ENCODE measurements around the gene STRBP.

Gene STRBP

DNA sequence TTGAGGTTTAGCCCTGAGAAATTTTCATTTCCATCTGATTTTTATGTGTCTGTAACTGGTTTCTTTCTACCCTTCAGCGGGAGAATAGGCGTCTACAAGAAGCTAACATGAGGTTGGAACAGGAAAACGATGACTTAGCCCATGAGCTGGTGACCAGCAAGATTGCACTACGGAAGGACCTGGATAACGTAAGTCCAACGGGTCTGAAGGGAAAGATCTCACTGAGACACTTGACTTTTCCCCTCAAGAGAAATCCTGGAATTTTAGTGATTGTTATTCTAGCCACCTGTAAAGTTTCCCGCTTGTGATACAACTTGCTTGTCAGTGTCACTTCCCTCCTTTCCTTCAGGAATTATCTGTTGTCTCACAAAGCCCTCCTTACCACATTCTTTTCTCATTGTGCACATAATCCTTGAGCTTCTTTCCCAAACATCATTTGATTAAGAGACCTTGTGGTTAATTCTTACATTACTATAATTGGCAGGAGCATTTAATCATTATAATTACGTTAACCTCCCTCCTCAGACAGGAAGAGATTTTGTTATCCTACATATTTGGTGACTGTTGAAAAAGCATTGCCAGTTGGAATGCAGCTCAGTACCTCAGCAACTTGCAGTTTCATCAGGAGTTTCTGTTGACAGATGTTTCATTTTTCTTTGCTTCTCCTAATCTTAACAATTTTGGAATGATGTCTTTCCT lies 178.0 kb downstream of the STRBP start:
- Histone ChIP-seq H3K79me2 (ENCODE audit: low read length) (no peaks in the 10 kb centered on the region), H3K9me2 (replicated peaks; ENCODE audit: insufficient read depth, low read length) (no peaks in the 10 kb centered on the region), H4K20me1 (ENCODE audit: insufficient read depth, low read length) (no peaks in the 10 kb centered on the region), H3K9me3 (replicated peaks; ENCODE audit: insufficient read depth, low read length) (no peaks in the 10 kb centered on the region), H2AFZ (ENCODE audit: low read length) (no peak overlapping the region), H3K4me1 (ENCODE audit: low read length) (peaks cover 23% of the 10 kb centered on the region), H3K27me3 (replicated peaks; ENCODE audit: insufficient read depth, low read length) (no peaks in the 10 kb centered on the region), H3K36me3 (replicated peaks; ENCODE audit: insufficient read depth, low read length) (no peaks in the 10 kb centered on the region), H3K9ac (ENCODE audit: low read length) (no peak overlapping the region), H3K4me2 (ENCODE audit: low read depth, low read length) (no peak overlapping the region), H3F3A (ENCODE audit: insufficient read depth, low read length) (peaks cover 11% of the 10 kb centered on the region), H3K27ac (ENCODE audit: low read length) (no peak overlapping the region), H3K4me3 (ENCODE audit: low read length) (no peak overlapping the region)
- no peak for DNase-seq
- TF ChIP-seq EZH2phosphoT487 (IDR thresholded peaks at IDR 0.05; ENCODE audit: low read length) (no peak), EZH2 (optimal IDR thresholded peaks at IDR 0.05; ENCODE audit: low read depth, low read length) (no peak)
- TF ChIP-seq, protein P1, sequence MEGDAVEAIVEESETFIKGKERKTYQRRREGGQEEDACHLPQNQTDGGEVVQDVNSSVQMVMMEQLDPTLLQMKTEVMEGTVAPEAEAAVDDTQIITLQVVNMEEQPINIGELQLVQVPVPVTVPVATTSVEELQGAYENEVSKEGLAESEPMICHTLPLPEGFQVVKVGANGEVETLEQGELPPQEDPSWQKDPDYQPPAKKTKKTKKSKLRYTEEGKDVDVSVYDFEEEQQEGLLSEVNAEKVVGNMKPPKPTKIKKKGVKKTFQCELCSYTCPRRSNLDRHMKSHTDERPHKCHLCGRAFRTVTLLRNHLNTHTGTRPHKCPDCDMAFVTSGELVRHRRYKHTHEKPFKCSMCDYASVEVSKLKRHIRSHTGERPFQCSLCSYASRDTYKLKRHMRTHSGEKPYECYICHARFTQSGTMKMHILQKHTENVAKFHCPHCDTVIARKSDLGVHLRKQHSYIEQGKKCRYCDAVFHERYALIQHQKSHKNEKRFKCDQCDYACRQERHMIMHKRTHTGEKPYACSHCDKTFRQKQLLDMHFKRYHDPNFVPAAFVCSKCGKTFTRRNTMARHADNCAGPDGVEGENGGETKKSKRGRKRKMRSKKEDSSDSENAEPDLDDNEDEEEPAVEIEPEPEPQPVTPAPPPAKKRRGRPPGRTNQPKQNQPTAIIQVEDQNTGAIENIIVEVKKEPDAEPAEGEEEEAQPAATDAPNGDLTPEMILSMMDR (IDR thresholded peaks at IDR 0.05; ENCODE audit: low read length) = no peak

DNA sequence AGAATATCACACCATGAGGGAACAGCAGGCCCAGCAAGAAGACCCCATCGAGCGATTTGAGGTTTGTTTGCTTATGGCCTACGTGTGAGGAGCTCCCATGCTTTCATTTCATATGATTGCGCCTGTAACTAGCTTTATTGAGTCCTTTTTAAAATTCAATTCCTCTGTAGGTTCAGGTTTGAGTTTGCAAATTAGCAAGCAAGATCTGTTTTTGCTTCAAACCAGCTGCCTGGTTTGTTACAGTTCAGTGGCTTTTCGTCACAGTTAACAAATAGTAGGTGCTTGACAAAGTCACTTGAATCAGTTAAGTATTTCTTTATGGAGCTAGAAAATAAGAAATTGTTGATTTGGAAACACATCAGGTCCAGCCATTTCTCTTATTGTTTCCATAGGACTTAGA lies 178.6 kb downstream of the STRBP start:
- Histone ChIP-seq H3F3A (ENCODE audit: insufficient read depth, low read length) (peaks cover 11% of the 10 kb centered on the region), H3K9ac (ENCODE audit: low read length) (no peak overlapping the region), H3K4me3 (ENCODE audit: low read length) (no peak overlapping the region), H3K9me2 (replicated peaks; ENCODE audit: insufficient read depth, low read length) (no peaks in the 10 kb centered on the region), H3K79me2 (ENCODE audit: low read length) (no peaks in the 10 kb centered on the region), H2AFZ (ENCODE audit: low read length) (no peak overlapping the region), H3K27me3 (replicated peaks; ENCODE audit: insufficient read depth, low read length) (no peaks in the 10 kb centered on the region), H3K4me1 (ENCODE audit: low read length) (peaks cover 20% of the 10 kb centered on the region), H3K36me3 (replicated peaks; ENCODE audit: insufficient read depth, low read length) (no peaks in the 10 kb centered on the region), H3K27ac (ENCODE audit: low read length) (no peak overlapping the region), H3K4me2 (ENCODE audit: low read depth, low read length) (no peak overlapping the region), H4K20me1 (ENCODE audit: insufficient read depth, low read length) (no peaks in the 10 kb centered on the region), H3K9me3 (replicated peaks; ENCODE audit: insufficient read depth, low read length) (no peaks in the 10 kb centered on the region)
- DNase-seq = no peak
- TF ChIP-seq EZH2phosphoT487 (IDR thresholded peaks at IDR 0.05; ENCODE audit: low read length) (no peak), EZH2 (optimal IDR thresholded peaks at IDR 0.05; ENCODE audit: low read depth, low read length) (no peak)
- TF ChIP-seq, protein P1 (IDR thresholded peaks at IDR 0.05; ENCODE audit: low read length) = no peak

DNA sequence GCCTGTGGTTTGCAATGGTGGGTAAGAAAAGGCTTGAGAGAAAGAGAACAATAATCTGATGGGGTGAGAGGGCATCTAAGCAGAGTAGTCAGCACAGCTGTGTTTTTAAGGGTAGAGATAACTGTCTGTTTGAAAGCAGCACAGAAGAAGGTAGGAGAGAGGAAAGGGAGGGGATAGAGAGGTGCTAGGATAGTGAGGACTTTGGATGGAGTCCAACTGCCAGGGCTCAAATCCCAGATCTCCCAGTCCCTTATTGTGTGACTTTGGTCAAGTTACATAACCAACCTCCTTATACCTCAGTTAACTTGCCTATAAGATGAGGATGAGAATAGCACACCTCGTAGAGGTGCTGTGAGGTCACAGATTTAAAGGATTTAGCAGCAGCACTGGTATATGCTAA lies 179.3 kb downstream of the STRBP start:
- DNase-seq = no peak
- H3K36me3 ChIP-seq (replicated peaks; ENCODE audit: insufficient read depth, low read length) = no peaks in the 10 kb centered on the region
- no peaks in the 10 kb centered on the region for H4K20me1 ChIP-seq (ENCODE audit: insufficient read depth, low read length)
- no peak overlapping the region for H3K9ac ChIP-seq (ENCODE audit: low read length)
- no peak overlapping the region for H2AFZ ChIP-seq (ENCODE audit: low read length)
- H3K4me1 ChIP-seq (ENCODE audit: low read length) = peaks cover 20% of the 10 kb centered on the region
- no peaks in the 10 kb centered on the region for H3K27me3 ChIP-seq (replicated peaks; ENCODE audit: insufficient read depth, low read length)
- H3K4me2 ChIP-seq (ENCODE audit: low read depth, low read length) = no peak overlapping the region
- TF ChIP-seq, protein P1 (IDR thresholded peaks at IDR 0.05; ENCODE audit: low read length) = no peak
- no peak for TF ChIP-seq EZH2 (optimal IDR thresholded peaks at IDR 0.05; ENCODE audit: low read depth, low read length)
- no peak for TF ChIP-seq EZH2phosphoT487 (IDR thresholded peaks at IDR 0.05; ENCODE audit: low read length)
- no peaks in the 10 kb centered on the region for H3K79me2 ChIP-seq (ENCODE audit: low read length)
- H3K4me3 ChIP-seq (ENCODE audit: low read length) = no peak overlapping the region
- peaks cover 11% of the 10 kb centered on the region for H3F3A ChIP-seq (ENCODE audit: insufficient read depth, low read length)
- no peaks in the 10 kb centered on the region for H3K9me3 ChIP-seq (replicated peaks; ENCODE audit: insufficient read depth, low read length)
- no peak overlapping the region for H3K27ac ChIP-seq (ENCODE audit: low read length)
- no peaks in the 10 kb centered on the region for H3K9me2 ChIP-seq (replicated peaks; ENCODE audit: insufficient read depth, low read length)
